Mesenchymal stem cell (in vitro differentiated cells and primary cell): Measurements from ENCODE around the gene PDGFA.
A peak's percentile ranks its signal among the peaks of the same experiment; 100 is the strongest.

Experiments used
- DNase-seq: peaks from one replicate; pipeline ENCODE4 v3.0.0-alpha.2; 2013
- H2AFZ ChIP-seq: one replicate; pipeline ENCODE4 v1.6.1; 2013; ENCODE audit warnings: low read depth, mild to moderate bottlenecking, control low read depth, inconsistent platforms, low read length, moderate library complexity
- H2AK5ac ChIP-seq: 2 replicates; pipeline ENCODE4 v1.6.1; 2013; ENCODE audit warnings: low read length, moderate library complexity, mild to moderate bottlenecking, inconsistent platforms; ENCODE audit not compliant: severe bottlenecking
- H2BK120ac ChIP-seq: one replicate; pipeline ENCODE4 v1.6.1; 2013; ENCODE audit warnings: low read depth, mild to moderate bottlenecking, inconsistent platforms, low read length, moderate library complexity
- H2BK12ac ChIP-seq, 2 experiments: one replicate each; pipeline ENCODE4 v1.6.1; 2013; ENCODE audit warnings: inconsistent platforms in 2 of 2, low read length in 2 of 2, mild to moderate bottlenecking in 2 of 2, moderate library complexity in 2 of 2, control low read depth in 1 of 2
- H2BK15ac ChIP-seq: one replicate; pipeline ENCODE4 v1.6.1; 2013; ENCODE audit warnings: mild to moderate bottlenecking, low read depth, inconsistent platforms; ENCODE audit not compliant: poor library complexity, severe bottlenecking
- H2BK5ac ChIP-seq: 2 replicates; pipeline ENCODE4 v1.6.1; 2013; ENCODE audit warnings: low read depth, mild to moderate bottlenecking, low read length, control low read depth, inconsistent platforms; ENCODE audit not compliant: poor library complexity, severe bottlenecking
- H3K14ac ChIP-seq, 2 experiments: one replicate each; pipeline ENCODE4 v1.6.1; 2013; ENCODE audit warnings: inconsistent platforms in 2 of 2, low read length in 2 of 2, control low read depth in 1 of 2, mild to moderate bottlenecking in 1 of 2, moderate library complexity in 1 of 2
- H3K18ac ChIP-seq, 2 experiments: one replicate each; pipeline ENCODE4 v1.6.1; 2013; ENCODE audit warnings: inconsistent platforms in 2 of 2, low read length in 2 of 2, control low read depth in 1 of 2, low read depth in 1 of 2, mild to moderate bottlenecking in 1 of 2
- H3K23ac ChIP-seq, 2 experiments: one replicate each; pipeline ENCODE4 v1.6.1; 2013; ENCODE audit warnings: inconsistent platforms in 2 of 2, low read length in 2 of 2, mild to moderate bottlenecking in 2 of 2, moderate library complexity in 2 of 2, control low read depth in 1 of 2
- H3K27ac ChIP-seq: 2 replicates; pipeline ENCODE4 v1.5.1; 2013; ENCODE audit warnings: mild to moderate bottlenecking, moderate library complexity, low read length, control low read depth, inconsistent platforms; ENCODE audit not compliant: poor library complexity, severe bottlenecking
- H3K27me3 ChIP-seq, 2 experiments: 2 replicates each; pipeline versions ENCODE4 v1.6.1 to v1.7.0; 2013; ENCODE audit warnings: low read length in 2 of 2, mild to moderate bottlenecking in 2 of 2, moderate library complexity in 2 of 2, control low read depth in 1 of 2, inconsistent platforms in 1 of 2; ENCODE audit not compliant: control insufficient read depth in 1 of 2, insufficient read depth in 1 of 2
- H3K36me3 ChIP-seq, 2 experiments: 2 replicates each; pipeline versions ENCODE4 v1.6.1 to v1.7.0; 2013; ENCODE audit warnings: low read length in 2 of 2, control low read depth in 1 of 2, inconsistent platforms in 1 of 2, low read depth in 1 of 2, mild to moderate bottlenecking in 1 of 2; ENCODE audit not compliant: insufficient read depth in 2 of 2, control insufficient read depth in 1 of 2
- H3K4ac ChIP-seq, 2 experiments: one replicate each; pipeline ENCODE4 v1.6.1; 2013; ENCODE audit warnings: inconsistent platforms in 2 of 2, low read length in 2 of 2, mild to moderate bottlenecking in 2 of 2, moderate library complexity in 2 of 2, control low read depth in 1 of 2, low read depth in 1 of 2
- H3K4me1 ChIP-seq: 2 replicates; pipeline ENCODE4 v1.6.1; 2013; ENCODE audit warnings: low read depth, low read length, control low read depth; ENCODE audit not compliant: control insufficient read depth, insufficient read depth
- H3K4me2 ChIP-seq: 2 replicates; pipeline ENCODE4 v1.6.1; 2013; ENCODE audit warnings: low read length, mild to moderate bottlenecking, inconsistent platforms; ENCODE audit not compliant: poor library complexity, severe bottlenecking
- H3K4me3 ChIP-seq, 2 experiments: 2 replicates each; pipeline versions ENCODE4 v1.5.1 to v1.7.0; 2013; ENCODE audit warnings: low read length in 2 of 2, mild to moderate bottlenecking in 2 of 2, control low read depth in 1 of 2, low read depth in 1 of 2; ENCODE audit not compliant: insufficient read depth in 1 of 2
- H3K79me1 ChIP-seq: replicated peaks from 2 replicates; pipeline ENCODE4 v1.6.1; 2013; ENCODE audit warnings: mild to moderate bottlenecking, control low read depth, low read length, inconsistent platforms; ENCODE audit not compliant: poor library complexity, severe bottlenecking
- H3K9ac ChIP-seq: 2 replicates; pipeline ENCODE4 v1.7.0; 2013; ENCODE audit warnings: mild to moderate bottlenecking, low read length, moderate library complexity
- H3K9me3 ChIP-seq: 2 replicates; pipeline ENCODE4 v1.7.0; 2013; ENCODE audit warnings: mild to moderate bottlenecking, low read length; ENCODE audit not compliant: control insufficient read depth
- H4K8ac ChIP-seq: one replicate; pipeline ENCODE4 v1.6.1; 2013; ENCODE audit warnings: inconsistent platforms, mild to moderate bottlenecking, low read length, moderate library complexity
- H4K91ac ChIP-seq: one replicate; pipeline ENCODE4 v1.6.1; 2013; ENCODE audit warnings: mild to moderate bottlenecking, low read length, inconsistent platforms
- WGBS: methylation state at CpG from one replicate; pipeline ENCODE4 v1.1.7; 2013; ENCODE audit warnings: mixed read lengths; 5-methylcytosine and 5-hydroxymethylcytosine counted together

PDGFA gene

DNA sequence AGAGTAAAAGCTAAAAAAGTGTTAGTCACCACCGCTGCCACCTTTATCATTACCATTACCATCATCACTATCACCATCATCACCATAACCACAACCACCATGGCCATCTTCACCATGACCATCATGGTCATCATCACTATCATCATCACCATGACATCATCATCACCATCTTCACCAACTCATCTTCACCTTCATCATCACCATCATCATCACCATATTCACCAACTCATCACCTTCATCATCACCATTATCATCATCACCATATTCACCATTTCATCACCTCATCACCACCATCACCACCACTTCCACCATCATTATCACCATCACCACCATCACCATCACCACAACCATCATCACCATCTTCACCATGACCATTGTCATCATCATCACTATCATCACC is 46.5 kb upstream of the PDGFA start:
- no peak for DNase-seq
- Histone ChIP-seq H3K9me3 (no peaks in the 10 kb centered on the region), H2AK5ac (no peak overlapping the region), H3K23ac (no peak overlapping the region), H2BK15ac (no peak overlapping the region), H3K4ac (no peak overlapping the region), H3K4me1 (peaks cover 12% of the 10 kb centered on the region), H3K79me1 (no peaks in the 10 kb centered on the region), H3K4me3 (no peak overlapping the region), H3K27me3 (peaks cover 0 to 36% of the 10 kb centered on the region in 2 experiments), H3K18ac (no peak overlapping the region), H2BK120ac (no peak overlapping the region), H2BK5ac (no peak overlapping the region), H4K91ac (no peak overlapping the region), H3K14ac (peak overlapping the region in 1 of 2 experiments; percentile 35), H2AFZ (no peak overlapping the region), H3K4me2 (no peak overlapping the region), H3K9ac (no peak overlapping the region), H3K36me3 (peaks cover 0 to 4% of the 10 kb centered on the region in 2 experiments), H2BK12ac (no peak overlapping the region), H3K27ac (no peak overlapping the region), H4K8ac (no peak overlapping the region)
- 89% methylated on average over 1 of the region's 1 CpG for WGBS

DNA sequence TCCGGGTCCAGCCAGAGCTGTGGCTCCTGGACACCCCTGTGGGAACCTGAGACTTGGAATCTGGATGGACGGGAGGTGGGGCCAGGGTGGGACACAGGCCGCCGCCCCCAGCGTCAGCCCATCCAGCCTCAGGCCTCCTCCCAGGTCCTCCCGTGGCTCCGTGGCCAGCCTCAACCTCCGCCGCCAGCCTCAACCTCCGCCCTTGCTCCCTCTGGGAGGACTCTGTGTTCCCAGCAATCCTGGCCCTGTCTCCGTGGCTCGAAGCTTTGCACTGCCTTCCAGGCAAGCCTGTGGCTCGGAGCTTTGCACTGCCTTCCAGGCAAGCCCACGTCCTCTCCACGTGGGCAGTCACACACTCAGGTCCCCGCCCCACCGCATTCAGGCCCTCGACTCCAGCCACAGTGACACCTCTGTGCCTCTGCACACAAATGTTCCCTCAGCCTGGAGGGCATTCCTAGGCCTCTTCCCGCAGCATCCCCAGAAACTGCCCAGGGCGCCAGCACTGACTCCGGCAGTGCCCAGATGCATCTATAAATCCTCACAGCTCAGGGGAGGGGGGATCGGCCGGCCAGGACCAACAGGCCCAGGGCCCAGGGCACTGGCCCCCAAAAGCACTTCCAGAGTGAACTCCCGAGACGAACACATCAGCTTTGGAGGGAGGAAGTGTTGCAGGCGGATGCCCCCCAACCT is 44.7 kb upstream of the PDGFA start:
- Histone ChIP-seq H3K4me3 (no peak overlapping the region), H3K4me1 (peaks cover 14% of the 10 kb centered on the region)

DNA sequence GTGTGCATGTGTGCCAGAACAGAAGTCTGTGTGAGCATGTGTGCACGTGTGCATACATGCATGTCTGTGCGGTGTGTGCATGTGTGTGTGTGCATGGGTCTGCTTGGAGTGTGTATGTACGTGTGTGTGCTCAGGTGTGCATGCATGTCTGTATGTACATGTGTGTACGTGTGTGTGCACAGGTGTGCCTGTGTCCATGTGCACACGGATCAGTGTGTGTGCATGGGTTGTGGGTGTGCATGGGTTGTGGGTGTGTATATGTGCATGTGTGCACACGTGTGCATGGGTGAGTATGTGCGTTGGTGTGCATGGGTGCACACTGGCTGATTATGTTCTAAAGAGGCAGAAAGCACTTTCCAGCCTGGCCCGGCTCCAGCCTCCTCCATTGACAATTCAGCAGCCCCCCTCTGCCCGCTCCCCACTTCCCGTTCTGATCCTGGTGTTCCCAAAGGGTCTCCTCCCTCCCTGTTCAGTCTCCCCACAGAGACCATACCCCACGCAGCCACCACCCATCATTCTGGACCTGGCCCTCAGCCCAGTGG is 44.1 kb upstream of the PDGFA start:
- no peak overlapping the region for H3K4ac ChIP-seq
- DNase-seq, result no peak
- H3K9me3 ChIP-seq, result no peaks in the 10 kb centered on the region
- H3K4me1 ChIP-seq, result peaks cover 14% of the 10 kb centered on the region
- H3K36me3 ChIP-seq, result peaks cover 0 to 4% of the 10 kb centered on the region in 2 experiments
- no peak overlapping the region for H4K8ac ChIP-seq
- H3K4me2 ChIP-seq, result no peak overlapping the region
- no peak overlapping the region for H4K91ac ChIP-seq
- 96% methylated on average over 11 of the region's 11 CpGs for WGBS
- no peak overlapping the region for H2AK5ac ChIP-seq
- H3K9ac ChIP-seq, result no peak overlapping the region
- H2BK120ac ChIP-seq, result no peak overlapping the region
- H3K27ac ChIP-seq, result no peak overlapping the region
- H2BK12ac ChIP-seq, result no peak overlapping the region
- H3K4me3 ChIP-seq, result no peak overlapping the region
- peaks cover 0 to 25% of the 10 kb centered on the region in 2 experiments for H3K27me3 ChIP-seq
- no peaks in the 10 kb centered on the region for H3K79me1 ChIP-seq
- no peak overlapping the region for H2BK5ac ChIP-seq
- H3K23ac ChIP-seq, result no peak overlapping the region
- H2AFZ ChIP-seq, result no peak overlapping the region
- H2BK15ac ChIP-seq, result no peak overlapping the region
- H3K14ac ChIP-seq, result no peak overlapping the region
- no peak overlapping the region for H3K18ac ChIP-seq

More for the DNA sequence above, 44.7 kb upstream of the PDGFA start:
- H3K4ac ChIP-seq, result no peak overlapping the region
- no peak overlapping the region for H3K9ac ChIP-seq
- H2BK5ac ChIP-seq, result no peak overlapping the region
- DNase-seq, result no peak
- no peak overlapping the region for H4K8ac ChIP-seq
- no peak overlapping the region for H3K18ac ChIP-seq
- peaks cover 0 to 31% of the 10 kb centered on the region in 2 experiments for H3K27me3 ChIP-seq
- no peaks in the 10 kb centered on the region for H3K9me3 ChIP-seq
- WGBS, result 91% methylated on average over 26 of the region's 26 CpGs
- peaks cover 0 to 4% of the 10 kb centered on the region in 2 experiments for H3K36me3 ChIP-seq
- H3K4me2 ChIP-seq, result no peak overlapping the region
- H2BK15ac ChIP-seq, result no peak overlapping the region
- no peak overlapping the region for H2AFZ ChIP-seq
- H3K23ac ChIP-seq, result no peak overlapping the region
- no peak overlapping the region for H4K91ac ChIP-seq
- no peak overlapping the region for H2AK5ac ChIP-seq
- H3K27ac ChIP-seq, result no peak overlapping the region
- no peak overlapping the region for H2BK12ac ChIP-seq
- no peaks in the 10 kb centered on the region for H3K79me1 ChIP-seq
- H3K14ac ChIP-seq, result no peak overlapping the region
- H2BK120ac ChIP-seq, result no peak overlapping the region

DNA sequence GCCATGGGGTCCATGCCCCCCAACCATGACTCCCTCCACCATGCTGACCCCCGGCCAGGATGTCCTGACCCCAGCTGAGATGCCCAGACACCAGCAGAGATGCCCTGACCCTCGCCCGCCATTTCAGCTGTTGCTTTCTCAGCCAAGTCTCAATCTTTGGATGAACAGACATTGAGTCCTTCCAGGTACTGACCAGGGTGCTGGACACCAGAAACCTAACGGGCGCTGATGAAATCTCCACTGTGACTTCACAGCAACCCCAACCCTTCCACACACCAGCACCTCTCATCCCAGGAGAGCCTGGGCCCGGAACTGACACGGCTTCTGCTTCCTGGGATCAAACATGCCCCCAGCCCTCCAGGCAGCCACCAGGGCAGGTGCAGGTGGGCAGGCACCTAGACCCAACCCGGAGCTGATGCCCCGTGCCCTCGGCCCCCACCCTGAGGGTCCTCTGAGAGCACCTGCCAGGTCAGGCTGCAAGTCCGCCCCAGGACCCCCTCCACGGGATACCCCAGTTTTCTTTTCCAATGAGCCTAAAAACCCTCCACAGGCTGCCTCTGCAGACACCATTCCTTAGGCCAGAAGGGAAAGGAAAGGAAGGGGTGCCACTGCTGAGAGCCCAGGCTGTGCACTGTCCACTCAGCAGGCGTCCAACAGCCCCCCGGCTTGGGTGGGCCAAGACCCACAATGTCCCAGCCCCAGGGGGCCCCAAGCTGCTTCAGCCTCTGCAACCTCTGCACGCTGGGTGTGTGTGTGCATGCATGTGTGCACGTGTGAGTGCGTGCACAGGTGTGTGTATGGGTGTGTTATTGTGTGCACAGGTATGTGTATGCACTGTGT is 43.4 kb upstream of the PDGFA start:
- peaks cover 14% of the 10 kb centered on the region for H3K4me1 ChIP-seq
- no peak for DNase-seq

More for the DNA sequence above, 43.4 kb upstream of the PDGFA start:
- no peak overlapping the region for H2BK120ac ChIP-seq
- H2BK15ac ChIP-seq, result no peak overlapping the region
- no peak overlapping the region for H3K9ac ChIP-seq
- H2AK5ac ChIP-seq, result no peak overlapping the region
- no peaks in the 10 kb centered on the region for H3K9me3 ChIP-seq
- 82% methylated on average over 14 of the region's 17 CpGs for WGBS
- no peak overlapping the region for H2BK5ac ChIP-seq
- H3K27ac ChIP-seq, result no peak overlapping the region
- no peak overlapping the region for H3K14ac ChIP-seq
- no peak overlapping the region for H2AFZ ChIP-seq
- no peak overlapping the region for H3K4ac ChIP-seq
- no peak overlapping the region for H3K4me3 ChIP-seq
- H4K91ac ChIP-seq, result no peak overlapping the region
- H3K4me2 ChIP-seq, result no peak overlapping the region
- H3K27me3 ChIP-seq, result peaks cover 0 to 19% of the 10 kb centered on the region in 2 experiments
- no peak overlapping the region for H2BK12ac ChIP-seq
- H3K79me1 ChIP-seq, result no peaks in the 10 kb centered on the region
- no peak overlapping the region for H3K23ac ChIP-seq
- peaks cover 0 to 4% of the 10 kb centered on the region in 2 experiments for H3K36me3 ChIP-seq
- H3K18ac ChIP-seq, result no peak overlapping the region
- no peak overlapping the region for H4K8ac ChIP-seq
